ENCODE measurements around the gene TMPRSS12. TPM values are rescaled to one million over a fixed set of nuclear protein-coding genes. Genes with fewer than 3 reads are reported as not detected.

TMPRSS12 gene
- total and polyA plus RNA-seq, 9 of the 15 experiments (the other 6 are each of a cell fraction or from before 2014, with no cell fraction given): 0.04 TPM; not detected in 8

DNA sequence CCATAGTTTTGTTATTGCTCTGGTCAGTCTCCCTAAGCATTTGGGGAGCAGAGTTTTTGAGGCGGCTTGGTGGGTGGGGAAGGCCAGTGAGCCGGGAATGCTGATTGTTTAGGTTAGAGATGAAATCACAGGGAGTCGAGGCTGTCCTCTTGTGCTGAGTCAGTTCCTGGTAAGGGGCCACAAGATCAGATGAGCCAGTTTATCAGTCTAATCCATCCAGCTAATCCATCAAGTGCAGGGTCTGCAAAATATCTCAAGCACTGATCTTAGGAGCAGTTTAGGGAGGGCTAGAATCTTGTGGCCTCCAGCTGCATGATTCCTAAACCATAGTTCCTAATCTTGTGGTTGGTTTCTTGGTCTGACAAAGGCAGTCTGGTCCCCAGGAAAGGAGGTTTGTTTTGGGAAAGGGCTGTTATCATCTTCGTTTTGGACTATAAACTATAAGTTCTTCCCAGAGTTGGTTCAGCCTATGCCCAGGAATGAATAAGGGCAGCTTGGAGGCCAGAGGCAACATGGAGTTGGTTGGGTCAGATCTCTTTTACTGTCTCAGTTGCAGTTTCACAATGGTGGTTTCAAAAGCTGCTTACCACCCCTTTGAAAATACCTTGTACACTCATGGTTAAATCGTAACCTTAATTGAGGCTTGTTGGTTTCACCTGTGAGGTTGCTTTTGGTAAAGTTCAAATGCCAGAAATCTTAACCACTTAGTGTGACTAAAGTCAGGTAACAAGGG lies 76.0 kb downstream of the TMPRSS12 start (continued):
- TF ChIP-seq, protein P1, sequence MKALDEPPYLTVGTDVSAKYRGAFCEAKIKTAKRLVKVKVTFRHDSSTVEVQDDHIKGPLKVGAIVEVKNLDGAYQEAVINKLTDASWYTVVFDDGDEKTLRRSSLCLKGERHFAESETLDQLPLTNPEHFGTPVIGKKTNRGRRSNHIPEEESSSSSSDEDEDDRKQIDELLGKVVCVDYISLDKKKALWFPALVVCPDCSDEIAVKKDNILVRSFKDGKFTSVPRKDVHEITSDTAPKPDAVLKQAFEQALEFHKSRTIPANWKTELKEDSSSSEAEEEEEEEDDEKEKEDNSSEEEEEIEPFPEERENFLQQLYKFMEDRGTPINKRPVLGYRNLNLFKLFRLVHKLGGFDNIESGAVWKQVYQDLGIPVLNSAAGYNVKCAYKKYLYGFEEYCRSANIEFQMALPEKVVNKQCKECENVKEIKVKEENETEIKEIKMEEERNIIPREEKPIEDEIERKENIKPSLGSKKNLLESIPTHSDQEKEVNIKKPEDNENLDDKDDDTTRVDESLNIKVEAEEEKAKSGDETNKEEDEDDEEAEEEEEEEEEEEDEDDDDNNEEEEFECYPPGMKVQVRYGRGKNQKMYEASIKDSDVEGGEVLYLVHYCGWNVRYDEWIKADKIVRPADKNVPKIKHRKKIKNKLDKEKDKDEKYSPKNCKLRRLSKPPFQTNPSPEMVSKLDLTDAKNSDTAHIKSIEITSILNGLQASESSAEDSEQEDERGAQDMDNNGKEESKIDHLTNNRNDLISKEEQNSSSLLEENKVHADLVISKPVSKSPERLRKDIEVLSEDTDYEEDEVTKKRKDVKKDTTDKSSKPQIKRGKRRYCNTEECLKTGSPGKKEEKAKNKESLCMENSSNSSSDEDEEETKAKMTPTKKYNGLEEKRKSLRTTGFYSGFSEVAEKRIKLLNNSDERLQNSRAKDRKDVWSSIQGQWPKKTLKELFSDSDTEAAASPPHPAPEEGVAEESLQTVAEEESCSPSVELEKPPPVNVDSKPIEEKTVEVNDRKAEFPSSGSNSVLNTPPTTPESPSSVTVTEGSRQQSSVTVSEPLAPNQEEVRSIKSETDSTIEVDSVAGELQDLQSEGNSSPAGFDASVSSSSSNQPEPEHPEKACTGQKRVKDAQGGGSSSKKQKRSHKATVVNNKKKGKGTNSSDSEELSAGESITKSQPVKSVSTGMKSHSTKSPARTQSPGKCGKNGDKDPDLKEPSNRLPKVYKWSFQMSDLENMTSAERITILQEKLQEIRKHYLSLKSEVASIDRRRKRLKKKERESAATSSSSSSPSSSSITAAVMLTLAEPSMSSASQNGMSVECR (CRISPR knock-in tag; IDR thresholded peaks at IDR 0.05): no peak
- TF ChIP-seq, protein P2, sequence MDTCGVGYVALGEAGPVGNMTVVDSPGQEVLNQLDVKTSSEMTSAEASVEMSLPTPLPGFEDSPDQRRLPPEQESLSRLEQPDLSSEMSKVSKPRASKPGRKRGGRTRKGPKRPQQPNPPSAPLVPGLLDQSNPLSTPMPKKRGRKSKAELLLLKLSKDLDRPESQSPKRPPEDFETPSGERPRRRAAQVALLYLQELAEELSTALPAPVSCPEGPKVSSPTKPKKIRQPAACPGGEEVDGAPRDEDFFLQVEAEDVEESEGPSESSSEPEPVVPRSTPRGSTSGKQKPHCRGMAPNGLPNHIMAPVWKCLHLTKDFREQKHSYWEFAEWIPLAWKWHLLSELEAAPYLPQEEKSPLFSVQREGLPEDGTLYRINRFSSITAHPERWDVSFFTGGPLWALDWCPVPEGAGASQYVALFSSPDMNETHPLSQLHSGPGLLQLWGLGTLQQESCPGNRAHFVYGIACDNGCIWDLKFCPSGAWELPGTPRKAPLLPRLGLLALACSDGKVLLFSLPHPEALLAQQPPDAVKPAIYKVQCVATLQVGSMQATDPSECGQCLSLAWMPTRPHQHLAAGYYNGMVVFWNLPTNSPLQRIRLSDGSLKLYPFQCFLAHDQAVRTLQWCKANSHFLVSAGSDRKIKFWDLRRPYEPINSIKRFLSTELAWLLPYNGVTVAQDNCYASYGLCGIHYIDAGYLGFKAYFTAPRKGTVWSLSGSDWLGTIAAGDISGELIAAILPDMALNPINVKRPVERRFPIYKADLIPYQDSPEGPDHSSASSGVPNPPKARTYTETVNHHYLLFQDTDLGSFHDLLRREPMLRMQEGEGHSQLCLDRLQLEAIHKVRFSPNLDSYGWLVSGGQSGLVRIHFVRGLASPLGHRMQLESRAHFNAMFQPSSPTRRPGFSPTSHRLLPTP (IDR thresholded peaks at IDR 0.05; ENCODE audit: borderline replicate concordance, extremely low read depth, insufficient read length): no peak
- TF ChIP-seq ZNF57 (CRISPR knock-in tag; IDR thresholded peaks at IDR 0.05) (no peak), HDAC2 (IDR thresholded peaks at IDR 0.05) (no peak), ILF3 (IDR thresholded peaks at IDR 0.05; ENCODE audit: borderline replicate concordance) (no peak), ZZZ3 (IDR thresholded peaks at IDR 0.05) (no peak), ZNF140 (CRISPR knock-in tag; IDR thresholded peaks at IDR 0.05) (no peak), SMARCB1 (IDR thresholded peaks at IDR 0.05; ENCODE audit: insufficient read length, low read depth) (no peak), RFX5 (IDR thresholded peaks at IDR 0.05; ENCODE audit: low read depth, low read length) (no peak), ZNF316 (IDR thresholded peaks at IDR 0.05) (peak; percentile 51), OTX1 (CRISPR knock-in tag; IDR thresholded peaks at IDR 0.05) (no peak), ZFP30 (CRISPR knock-in tag; IDR thresholded peaks at IDR 0.05; ENCODE audit: borderline replicate concordance) (no peak), ZNF263 (CRISPR knock-in tag; IDR thresholded peaks at IDR 0.05; ENCODE audit: borderline replicate concordance) (no peak)
